Measurements from ENCODE around the gene LTBP1.

GRCh38 chr2:32947076-32947483 lies 327 bp downstream of the LTBP1 start:
- TF ChIP-seq EZH2 (IDR thresholded peaks at IDR 0.05; ENCODE audit: borderline replicate concordance, low read depth, low read length, poor library complexity, severe bottlenecking) (no peak), CTCF (conservative IDR thresholded peaks at IDR 0.05; ENCODE audit: low read depth, low read length) (no peak)
